Gastroesophageal sphincter (tissue), 3 donors: Measurements from ENCODE around the gene DMBX1.

ENCODE experiments used
- CTCF ChIP-seq, 4 experiments: fragments of 200-600 bp in 2 of 4; fragments of 450-650 bp in 2 of 4; sonication (generic) in 1 of 4; IDR thresholded peaks; one replicate each; pipeline ENCODE4 v1.5.1; 2017 to 2019; ENCODE audit warnings: antibody characterized with exemption in 4 of 4, mild to moderate bottlenecking in 2 of 4, moderate library complexity in 2 of 4
- EP300 ChIP-seq: sonication (generic); formaldehyde crosslinking; IDR thresholded peaks from one replicate; pipeline ENCODE4 v1.6.1; 2017; ENCODE audit warnings: antibody characterized with exemption, mild to moderate bottlenecking
- POLR2A ChIP-seq, 2 donors: fragments of 450-650 bp; IDR thresholded peaks; one replicate each; pipeline ENCODE4 v1.6.1; 2017; ENCODE audit warnings: antibody characterized with exemption in 2 of 2, mild to moderate bottlenecking in 2 of 2, moderate library complexity in 1 of 2

GRCh38 chr1:46530791-46531409 lies 41.3 kb downstream of the DMBX1 start:
- TF ChIP-seq EP300 (no peak), CTCF (IDR thresholded peaks at IDR 0.05) (no peak), POLR2A (IDR thresholded peaks at IDR 0.05) (no peak)
